CD4-positive, alpha-beta T cell treated with Interferon alpha-2 for 1 hour (primary cell): ENCODE results near the gene CAMTA1.
A peak's percentile ranks its signal among the peaks of the same experiment; 100 is the strongest.

Experiments used
- DNase-seq, 2 donors: peaks; one replicate each; pipeline ENCODE4 v3.0.0-alpha.2; 2020 to 2022

CAMTA1 gene

DNA sequence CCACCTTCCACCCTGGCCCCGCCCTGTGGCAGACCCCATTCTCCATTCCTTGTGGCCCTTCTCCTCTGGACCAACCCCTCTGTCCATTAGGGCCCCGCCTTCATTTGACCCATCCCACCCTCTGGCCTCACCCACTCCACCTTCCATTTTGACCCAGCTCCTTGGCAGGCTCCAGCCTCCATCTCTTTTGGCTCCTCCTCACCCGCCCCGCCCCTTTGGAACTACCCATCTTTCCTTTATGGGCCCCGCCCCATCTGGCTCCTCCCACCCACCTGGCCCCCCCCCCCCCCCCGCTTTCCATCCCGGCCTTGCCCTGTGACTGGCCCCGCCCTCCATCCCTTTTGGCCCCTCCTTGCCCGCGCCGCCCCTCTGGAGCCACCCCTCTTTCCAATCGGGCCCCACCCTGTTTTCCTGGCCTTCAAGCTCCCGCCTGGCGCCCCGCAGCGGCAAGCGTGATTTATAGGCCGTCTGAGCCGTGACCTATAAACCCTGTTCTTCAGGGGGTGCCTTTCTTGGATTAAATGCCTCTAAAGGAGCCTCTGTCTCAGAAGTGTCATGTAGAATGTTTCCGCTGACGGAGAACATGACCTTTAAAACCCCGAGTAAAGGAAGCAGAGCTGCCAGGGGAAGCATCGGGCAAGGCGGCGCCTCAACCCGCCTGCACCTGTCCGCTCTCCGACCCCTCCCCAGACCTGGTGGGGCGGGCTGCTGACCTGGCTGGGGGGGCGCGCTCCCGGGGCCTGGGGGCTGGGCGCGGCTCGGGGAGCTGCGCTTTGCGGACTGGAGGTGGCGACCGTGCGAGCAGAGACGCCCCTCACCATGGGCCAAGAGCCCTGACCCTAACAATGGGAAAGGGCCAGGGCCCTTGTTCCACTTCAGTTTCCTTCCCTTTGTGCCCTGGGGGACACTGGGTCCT, 178.0 kb downstream of the CAMTA1 start:
- peak; percentile 12 to 37 for DNase-seq

DNA sequence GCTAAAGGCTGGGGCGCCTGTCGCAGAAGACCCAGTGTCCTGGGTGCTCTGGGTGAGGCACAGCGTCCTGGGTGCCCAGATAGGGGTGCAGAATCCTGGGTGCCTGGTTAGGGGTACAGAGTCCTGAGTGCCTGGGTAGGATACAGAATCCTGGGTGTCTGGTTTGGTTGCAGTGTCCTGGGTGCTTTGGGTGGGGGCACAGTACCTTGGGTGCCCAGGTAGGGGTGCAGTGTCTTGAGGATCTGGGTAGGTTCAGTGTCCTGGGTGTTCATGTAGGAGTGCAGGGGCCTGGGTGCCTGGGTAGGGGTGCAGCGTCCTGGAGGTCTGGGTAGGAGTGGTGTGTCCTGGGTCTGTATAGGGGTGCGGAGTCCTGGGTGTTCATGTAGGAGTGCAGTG, 178.7 kb downstream of the CAMTA1 start:
- DNase-seq, result no peak

DNA sequence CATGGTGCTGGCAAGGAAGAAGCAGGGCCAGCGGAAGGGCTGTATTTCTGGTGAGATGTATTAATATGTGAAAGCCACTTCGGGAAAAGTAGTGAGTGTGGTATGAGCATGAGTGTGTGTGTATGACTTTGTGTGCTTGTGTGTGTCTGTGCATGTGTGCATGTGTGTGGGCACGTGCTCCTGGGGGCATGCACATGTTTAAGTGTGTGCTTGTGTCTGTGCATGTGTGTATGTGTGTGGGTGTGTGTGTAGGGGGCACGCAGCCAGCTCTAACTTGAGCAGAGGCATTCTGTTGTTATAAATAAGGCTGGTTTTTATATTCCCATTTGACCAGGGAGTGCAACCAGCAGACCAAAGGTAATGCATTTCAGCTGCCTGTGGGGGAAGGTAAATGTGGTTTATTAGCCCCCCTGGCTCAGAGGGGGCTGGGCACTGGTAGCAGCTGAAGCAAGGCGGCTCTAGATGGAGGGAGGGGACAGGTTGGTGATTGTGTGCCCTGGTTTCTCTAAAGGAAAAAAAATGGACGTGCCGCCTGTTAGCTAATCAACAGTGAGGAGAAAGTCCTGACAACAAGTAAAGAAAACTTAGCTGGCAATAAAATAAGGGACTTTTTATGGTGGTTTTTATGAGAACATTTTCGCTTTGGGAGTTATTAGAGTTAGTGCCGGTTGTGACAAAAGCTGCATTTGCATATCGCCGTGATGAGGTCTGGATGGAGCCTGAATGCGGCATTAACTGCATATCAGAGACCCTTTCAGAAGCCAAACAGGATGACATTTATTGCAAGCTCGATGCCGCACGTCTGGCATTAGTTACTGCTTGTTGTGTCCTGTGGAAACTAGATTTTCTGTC, 180.1 kb downstream of the CAMTA1 start:
- no peak for DNase-seq

DNA sequence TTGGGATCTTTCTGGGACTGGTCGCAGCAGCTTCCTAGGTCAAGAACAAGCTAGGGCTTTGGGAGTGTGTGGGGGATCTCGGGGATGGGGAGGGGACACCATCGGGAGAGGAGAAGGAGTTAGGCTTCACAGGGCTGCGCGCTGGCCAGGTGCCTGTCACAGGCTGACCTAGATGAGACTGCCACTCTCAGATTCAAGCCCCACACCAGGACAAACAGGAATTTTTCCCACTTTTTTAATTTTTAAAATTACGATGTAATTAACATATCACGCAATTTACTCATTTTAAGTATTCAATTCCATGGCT, 180.6 kb downstream of the CAMTA1 start:
- no peak for DNase-seq

DNA sequence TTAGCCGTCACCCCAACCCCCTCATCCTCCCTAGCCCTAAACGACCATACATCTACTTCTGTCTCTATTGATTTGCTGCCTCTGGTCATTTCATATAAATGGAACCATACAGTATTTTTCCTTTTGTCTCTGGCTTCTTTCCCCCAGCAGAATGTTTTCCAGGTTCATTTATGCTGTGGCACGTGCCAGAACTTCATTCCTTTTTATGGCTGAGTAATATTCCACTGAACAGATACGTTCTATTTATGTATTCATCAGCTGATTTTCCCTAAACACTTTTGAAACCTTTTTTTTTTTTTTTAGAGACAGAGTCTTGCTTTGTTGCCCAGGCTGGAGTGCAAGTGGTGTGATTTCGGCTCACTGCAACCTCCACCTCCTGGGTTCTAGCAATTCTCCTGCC, 181.1 kb downstream of the CAMTA1 start:
- no peak for DNase-seq

DNA sequence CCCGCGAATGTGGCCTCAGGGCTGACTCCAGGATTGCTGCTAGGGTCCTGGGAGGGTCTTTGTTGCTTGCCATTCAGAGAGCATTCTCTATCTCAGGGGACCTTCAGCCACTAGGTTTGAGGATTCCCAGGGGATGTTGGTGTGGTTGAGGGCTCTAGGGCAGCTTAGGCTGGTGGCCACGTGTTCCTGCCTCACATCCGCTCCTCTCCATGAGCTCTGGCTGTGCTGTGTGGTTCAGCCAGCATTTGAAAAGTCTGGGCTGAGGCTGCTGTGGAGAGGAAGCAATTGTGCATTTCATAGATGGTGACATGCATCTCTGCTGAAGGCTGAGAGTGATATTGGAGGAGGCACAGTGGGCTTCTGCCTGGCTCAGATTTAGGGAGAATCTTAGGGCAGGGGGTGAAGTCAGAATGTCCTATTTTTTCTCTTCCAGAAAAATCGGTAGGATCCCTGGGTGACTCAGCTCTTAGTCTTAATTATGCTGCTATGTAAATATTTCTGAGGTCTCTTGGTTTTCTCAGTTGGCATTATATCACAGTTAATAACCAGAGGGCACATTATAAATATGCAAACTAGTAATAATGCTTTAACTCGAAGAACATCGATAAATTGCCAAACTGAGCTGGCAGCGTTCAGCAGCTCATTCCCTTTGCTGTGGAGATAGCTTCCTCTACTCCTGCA, 182.3 kb downstream of the CAMTA1 start:
- no peak for DNase-seq

DNA sequence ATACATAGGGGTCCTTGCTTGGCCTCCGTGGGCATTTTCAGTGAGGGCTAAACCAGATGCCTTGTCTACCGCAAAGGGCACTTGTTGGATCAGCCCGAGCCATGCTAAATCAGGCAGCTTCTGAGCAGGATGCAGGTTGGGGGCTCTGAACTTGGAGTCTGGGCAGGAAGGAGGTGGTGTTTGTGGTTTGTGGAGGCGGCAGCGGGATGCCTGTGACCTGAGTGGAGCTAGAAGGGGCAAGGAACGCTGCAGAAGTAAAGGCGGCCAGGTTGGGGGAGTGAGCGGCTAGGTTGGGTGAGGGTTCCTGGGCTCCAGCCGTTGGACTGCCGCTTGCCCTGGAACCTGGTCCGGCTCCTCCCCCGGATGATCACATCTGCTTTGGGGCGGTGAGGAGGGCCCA, 183.9 kb downstream of the CAMTA1 start:
- no peak for DNase-seq

DNA sequence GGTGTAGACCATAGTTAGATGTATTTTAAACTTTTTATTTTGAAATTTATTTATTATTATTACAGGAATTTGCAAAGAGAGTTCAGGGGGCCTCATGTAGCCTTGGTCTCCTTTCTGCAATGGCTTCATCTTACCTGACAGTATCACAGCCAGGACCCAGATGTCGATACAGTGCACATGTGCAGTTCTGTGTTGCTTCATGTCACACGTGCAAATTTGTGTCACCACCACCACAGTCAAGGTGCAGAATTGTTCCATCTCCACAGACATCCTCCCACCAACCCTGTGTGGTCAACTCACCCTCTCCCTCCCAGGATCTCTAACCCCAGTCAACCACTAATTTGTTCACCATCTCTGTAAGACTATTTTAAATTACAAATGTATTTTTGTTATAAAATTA, 184.5 kb downstream of the CAMTA1 start:
- no peak for DNase-seq

DNA sequence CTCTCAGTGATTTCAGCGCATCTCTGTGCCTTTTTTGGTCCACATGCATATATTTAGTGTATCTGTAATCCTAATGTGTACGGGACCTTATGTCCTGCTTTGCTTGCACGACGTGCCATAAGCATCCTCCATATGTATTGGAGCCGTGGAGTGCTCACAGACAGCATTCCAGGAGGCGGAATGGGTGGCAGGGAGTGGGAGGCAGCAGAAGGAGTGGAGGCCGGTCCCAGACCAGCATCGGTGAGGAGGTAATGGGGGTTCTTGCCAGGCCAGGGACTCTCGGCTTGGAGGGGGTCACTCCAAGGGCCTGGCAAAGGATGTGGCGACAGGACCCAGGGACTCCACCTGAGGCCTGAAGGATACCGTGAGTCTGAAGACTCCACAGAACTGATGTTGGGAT, 185.0 kb downstream of the CAMTA1 start:
- no peak for DNase-seq

DNA sequence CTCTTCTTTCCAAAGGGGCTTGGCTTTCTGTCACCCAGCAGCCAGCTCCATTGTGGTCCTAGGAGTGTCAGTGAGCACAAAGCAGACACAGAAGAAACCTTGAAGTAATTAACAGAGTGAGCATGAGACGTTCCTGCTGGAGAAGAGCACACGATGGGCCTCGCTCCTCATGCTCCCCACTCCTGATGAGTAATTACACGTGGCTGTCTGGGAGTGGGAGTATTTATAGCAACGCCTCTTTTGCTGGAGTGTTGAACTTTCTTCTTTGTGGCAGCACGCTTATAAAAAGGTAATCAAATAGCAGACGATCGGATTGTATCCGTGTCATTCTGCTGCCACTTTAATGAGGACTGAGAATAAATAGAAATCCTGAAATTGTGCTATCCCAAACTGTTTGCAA, 185.8 kb downstream of the CAMTA1 start:
- DNase-seq, result no peak

DNA sequence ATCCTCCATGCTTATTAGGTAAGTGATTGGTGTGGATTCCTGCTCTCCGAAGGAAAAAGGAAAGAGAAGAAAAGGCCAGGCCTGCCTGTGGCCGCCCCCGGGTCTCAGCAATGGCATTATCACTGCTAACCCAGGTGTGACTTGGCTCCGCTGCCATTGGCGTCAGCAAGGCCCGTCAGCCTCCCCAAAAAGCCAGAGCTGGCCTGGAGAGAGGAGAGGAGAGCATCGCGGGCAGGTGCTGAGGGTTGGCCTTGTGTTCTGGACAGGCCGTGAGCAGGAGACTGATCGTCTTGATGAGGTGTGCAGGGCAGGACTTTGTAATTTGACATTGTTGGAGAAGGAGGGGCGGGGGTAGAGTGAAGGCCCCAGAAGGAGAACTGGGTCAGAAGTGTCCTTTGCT, 186.4 kb downstream of the CAMTA1 start:
- no peak for DNase-seq

DNA sequence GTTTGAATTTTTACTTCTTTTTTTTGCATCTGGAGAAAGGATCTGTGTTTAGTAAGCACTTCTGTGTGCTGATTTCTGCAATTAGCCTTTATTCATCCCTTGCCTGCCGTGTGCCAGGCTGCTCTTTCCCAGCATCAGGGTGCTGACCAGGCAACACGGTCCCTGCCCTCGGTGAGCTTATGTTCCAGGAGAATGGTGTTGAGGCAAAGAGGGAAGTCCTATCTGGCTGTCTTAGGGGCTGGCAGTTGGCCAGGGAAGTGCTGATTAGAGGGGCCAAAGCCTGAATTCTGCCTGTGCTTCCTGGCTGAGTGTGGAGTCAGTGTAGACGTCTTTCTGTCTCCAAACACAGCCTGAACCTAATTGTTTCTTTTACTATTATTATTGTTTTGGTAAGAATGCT, 187.1 kb downstream of the CAMTA1 start:
- no peak for DNase-seq

DNA sequence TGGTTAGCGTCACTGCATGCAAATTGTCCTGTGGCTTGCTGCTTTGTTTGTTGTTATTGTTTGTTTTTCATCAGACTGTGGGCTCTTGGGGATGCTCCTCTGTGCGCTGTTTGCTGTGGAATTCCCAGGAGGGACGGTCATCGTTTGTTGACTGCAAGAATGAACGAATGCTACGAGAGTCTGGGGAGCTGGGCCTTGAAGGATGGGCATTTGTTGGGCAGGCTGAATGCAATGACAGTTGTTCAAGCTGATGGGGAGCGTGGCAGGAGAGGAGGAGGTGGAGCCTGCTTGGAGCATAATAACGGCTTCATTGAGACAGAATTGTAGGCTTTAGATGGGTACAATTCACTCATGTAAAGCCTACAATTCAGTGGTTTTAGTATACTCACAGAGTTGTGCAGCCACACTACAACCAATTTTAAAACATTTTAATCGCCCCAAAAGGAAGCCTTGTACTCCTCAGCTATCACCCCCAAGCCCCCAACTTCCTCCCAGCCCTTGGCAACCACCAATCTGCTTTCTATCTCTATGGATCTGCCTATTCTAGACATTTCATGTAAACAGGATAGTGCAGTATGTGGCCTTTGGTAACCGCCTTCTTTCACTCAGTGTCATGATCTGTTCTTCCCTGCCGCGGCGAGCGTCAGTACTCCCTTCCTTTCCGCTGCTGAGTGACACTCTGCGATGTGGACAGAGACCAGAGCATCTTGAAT, 190.2 kb downstream of the CAMTA1 start:
- DNase-seq, result no peak

DNA sequence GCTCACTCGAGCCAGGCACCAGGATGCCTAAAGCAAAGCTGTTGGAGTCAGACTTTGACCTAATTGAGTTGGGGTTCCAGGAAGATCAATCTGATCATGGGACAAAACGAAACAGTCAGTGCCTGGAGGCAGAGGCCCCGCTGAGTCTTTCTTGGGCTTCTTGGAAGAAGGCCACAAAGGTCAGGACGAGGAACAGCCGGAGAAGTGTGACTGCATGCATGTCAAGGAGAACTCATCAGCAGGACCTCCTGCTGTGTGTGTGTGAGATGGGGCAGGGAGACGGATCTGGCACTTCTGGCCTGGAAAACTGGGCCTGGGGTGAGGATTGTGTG, 190.8 kb downstream of the CAMTA1 start:
- no peak for DNase-seq

DNA sequence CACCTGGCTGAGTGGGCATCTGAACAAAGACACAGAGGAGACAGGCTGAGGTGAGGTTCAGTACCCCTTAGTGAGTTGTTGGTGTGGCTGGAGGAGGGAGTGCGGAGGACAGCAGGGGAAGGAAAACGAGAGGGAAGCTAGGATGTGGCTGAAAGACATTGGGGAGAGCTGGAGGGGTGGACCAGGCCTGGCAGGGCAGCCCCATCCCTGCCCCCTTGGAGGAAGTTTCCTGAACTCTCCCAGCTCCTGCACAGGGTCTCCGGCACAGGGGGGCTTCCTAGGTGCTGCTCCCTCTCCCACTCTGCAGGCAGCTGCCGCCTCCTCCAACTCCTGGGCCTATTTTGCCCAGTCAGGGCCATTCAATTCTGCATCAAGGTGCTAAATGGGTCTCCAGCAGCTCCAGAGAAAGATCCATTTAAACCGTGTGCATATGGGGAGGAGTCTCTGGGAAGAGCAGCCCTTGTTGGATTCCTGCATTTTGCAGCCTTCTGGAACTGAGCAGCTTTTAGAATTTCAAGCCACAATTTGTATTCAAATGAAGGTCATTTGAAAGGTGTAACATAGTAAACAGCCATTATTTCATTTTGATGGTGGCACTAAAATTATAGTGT, 193.9 kb downstream of the CAMTA1 start:
- no peak for DNase-seq

DNA sequence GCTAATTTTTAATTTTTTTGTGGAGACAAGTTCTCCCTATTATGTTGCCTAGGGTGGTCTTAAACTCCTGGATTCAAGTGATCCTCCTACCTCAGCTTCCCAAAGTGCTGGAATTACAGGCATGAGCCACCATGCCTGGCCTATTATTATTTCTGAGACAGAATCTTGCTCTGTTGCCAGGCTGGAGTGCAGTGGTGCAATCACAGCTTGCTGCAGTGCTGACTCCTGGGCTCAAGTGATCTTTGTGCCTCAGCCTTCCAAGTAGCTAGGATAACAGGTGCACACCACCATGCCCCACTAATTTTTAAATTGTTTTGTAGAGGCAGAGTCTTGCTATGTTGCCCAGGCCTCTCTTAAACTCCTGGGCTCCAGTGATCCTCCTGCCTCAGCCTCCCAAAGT, 196.3 kb downstream of the CAMTA1 start:
- no peak for DNase-seq

DNA sequence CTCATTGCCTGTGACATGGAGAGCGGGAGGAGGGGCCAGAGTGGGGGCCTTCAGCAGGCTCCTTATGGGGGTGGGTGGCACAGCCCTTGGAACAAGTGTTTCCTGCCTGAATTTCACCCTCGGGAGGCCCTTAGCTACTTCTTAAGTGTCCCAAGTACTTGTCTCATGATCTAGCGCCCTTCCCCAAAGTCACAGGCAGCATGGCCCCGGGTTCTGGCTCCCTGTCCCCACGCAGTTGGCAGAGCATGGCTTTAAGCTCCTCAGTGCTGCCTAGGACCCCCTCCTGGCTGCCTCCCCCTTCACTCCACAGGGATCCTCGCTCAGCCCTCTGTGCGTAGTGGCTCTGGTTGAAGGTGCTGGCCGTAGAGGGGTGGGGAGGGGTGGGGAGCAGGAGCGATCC, 197.2 kb downstream of the CAMTA1 start:
- DNase-seq, result no peak

DNA sequence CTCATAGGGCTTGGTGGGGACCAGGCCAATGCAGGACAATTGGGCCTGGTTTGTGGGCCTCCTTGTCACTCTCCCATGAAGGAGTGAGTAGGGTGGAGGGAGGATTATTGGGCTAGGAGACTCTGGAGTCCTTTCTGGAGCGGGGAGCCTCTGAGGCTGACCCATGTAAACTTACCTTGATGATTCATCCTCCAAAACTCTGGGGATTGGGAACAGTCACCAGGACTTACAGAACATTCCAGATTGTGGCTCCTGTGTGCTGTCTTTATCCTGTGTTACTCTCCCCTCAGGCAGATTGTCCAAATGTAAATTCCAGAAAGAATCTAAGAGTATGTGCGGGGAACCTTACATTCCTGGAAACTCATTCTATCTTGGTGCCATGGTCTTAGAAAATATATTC, 197.6 kb downstream of the CAMTA1 start:
- DNase-seq, result no peak

DNA sequence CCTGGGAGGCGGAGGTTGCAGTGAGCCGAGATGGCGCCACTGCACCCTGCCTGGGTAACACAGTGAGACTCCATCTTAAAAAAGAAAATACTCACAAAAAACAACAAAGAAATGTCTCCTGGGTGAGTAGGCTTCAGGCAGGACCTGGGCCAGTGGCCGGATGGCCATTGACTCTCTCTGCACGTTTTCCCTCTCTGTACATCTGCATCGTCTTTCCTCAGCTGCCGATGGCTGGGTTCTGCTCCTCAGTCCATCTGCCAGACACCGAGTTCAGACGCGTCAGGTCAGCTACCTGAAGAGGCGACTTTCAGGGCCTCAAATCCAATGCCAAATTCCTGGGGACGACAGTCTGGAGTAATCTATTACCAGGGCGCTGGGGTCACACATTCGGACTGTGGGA, 199.3 kb downstream of the CAMTA1 start:
- no peak for DNase-seq

DNA sequence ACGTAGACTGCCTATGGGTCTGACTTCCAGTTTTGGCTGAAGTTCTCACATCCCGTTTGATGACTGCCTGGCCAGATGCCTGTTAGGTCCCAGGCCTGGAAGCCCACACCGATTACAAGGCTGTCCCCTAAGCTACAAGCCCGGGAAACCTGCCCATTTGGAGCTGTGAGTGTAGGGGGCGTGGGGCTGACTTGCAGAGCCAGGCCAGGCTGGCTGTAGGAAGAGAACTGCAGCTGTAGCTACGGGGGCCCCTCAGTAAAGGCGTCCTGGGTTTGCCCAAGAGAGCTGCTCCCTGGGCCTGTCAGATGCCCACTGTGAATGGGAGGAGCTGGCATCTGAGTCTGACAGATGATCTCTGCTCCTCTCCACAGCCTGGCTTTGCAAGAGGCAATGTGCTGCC, 199.7 kb downstream of the CAMTA1 start:
- no peak for DNase-seq

DNA sequence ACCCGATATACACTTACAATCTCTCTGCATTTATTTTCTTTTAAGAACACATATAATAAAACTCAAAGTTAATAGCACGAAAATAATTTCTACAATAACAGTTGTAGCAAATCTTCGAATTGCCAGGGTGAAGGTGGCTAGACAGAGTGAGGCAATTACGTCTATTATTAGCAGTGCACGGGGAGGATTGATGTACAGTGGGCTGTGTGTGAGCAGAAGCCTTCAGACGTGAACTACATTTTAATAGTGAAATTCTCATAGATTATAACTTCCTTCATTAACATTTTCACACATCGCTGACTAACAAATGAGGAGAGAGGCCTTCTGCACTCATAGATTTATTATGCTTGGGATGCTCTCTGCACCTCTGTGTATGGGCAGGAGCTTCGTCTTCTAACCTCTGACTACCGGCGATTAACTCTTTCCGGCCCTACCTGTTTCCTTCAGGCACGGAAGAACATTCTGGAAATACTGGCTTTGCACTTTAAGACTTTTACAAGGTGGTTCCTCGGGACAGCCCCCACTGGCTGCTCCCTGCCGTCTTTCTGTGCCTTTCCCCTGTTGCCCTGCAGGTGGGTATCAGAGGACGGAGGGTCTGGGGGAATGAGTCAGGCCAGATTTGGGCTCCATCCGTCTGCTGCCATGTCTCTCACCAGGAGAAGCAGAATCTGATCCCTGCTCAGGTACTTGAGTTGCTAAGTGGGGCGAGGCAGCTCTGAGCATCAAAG, 200.5 kb downstream of the CAMTA1 start:
- no peak for DNase-seq

DNA sequence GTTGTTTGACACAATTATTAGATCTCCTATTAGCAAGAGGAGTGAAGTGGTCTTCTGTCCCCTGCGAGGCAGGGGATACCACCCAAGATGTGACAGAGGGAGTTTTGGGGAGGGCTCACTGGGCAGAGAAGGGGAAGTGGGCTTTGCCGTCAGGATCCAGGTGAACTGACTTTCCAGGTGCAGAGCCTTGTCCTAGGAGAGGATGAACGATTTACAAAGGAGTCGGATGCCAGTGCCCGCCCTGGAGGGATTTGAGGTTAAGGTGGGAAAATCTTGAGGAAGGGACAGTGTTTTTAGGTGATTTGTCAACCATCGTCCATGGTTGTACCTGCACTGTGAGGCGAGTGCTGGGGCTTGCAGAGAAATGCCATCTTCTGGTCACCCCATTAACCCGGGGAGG, 201.0 kb downstream of the CAMTA1 start:
- DNase-seq, result no peak
